CD4-positive, alpha-beta T cell treated with Interleukin-17A for 4 hours (primary cell): ENCODE results near the gene IL16.
"Not testable (repeated sequence)": the region's sequence is repeated elsewhere in the genome, so short reads cannot be mapped to it uniquely, and the experiment has no call there.

Experiments used
- DNase-seq: peaks from one replicate; pipeline ENCODE4 v3.0.0-alpha.2; 2020; ENCODE audit warnings: mixed read lengths

IL16 gene

DNA sequence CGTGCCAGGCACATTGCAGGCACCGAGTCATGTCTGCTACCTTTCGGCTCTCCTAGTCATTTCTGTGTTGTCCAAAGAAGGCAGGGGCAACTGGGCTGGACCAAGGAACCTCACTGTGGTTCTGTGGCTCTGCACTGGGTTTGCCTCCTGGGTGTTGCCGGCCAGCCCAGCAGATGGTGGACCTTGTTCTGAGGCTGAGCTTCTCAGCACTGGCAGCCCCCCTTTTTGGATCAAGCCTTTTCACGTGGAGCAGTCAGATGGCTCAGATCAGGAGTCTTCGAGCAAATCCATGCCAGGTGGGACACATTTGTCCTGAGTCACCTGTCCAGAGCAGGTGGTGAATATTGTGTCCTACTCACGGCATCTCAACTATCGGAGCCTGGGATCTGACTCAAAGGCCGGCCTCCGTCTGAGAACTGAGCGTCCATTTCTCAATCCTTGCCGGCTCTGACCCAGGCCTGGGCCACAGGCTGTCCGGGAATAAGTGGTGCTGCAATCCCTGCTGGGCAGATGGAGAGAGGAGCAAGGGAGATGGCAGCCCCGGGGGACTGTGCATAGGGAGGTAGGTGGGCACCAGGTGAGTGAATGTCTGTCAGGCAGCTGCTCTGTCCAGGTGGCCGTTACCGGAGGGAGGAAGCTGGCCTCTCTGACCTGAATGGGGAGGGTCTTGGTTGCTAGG is at the start of gene IL16:
Gene IL16 (plus strand): TSS at position 304 of the 679 bp plus-strand sequence. CDS start 28,521 bp downstream, outside the sequence.
- DNase-seq: no peak

DNA sequence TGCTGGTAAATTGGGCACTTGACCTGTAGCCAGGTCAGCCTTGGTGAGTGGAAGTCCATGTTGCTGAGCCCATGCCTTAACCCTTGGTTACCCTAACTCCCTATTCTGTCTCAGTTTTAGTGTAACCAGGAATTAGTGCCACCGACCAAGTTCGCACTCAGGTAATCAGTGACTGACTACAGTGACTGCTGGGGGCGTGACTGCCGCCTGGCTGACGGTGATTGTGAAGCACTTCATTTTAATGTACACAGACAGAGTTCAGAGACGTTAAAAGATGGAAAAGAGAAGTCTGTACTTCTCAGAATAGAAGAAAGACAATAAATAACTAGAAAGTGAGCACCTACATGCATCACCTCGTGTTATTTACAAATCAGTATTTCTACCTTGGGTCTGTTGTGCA is 45.3 kb upstream of the IL16 start:
- DNase-seq: no peak

DNA sequence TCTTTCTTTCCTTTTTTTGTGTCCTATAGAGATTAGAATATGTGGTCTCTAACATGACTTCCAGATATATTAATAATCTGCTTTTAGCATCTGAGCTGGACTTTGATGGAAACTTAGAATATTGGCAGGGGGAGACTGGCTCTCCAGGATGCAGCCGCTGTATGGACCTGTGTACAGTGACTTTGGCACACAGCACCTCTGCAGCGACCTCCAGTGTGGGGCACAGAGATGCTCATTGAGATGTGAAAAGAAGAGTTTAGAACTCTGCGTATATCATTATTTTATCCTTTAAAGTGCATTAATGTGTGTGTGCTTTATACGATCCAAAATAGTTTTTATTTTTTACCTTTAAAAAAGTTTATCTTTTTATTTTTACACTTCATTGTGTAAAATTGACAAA is 44.3 kb upstream of the IL16 start:
- no peak for DNase-seq

DNA sequence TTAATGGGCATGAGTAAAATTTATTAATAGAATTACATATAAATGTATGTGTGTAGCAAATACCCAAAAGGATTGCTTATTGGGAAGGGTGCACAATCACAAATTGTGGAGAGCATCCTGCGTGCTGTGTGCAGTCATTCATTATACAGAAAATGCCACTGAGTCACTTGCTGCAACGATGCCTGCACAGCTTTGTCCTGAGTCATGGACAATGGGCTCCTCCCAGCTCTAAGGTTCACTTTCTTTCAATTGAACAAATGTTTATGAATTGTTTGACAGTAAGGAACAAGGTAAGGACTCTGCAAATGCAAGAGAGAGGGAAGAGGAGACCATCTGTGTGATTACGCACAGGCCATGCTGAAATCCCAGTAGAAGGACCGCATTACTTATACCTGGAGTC is 43.9 kb upstream of the IL16 start:
- DNase-seq: no peak

DNA sequence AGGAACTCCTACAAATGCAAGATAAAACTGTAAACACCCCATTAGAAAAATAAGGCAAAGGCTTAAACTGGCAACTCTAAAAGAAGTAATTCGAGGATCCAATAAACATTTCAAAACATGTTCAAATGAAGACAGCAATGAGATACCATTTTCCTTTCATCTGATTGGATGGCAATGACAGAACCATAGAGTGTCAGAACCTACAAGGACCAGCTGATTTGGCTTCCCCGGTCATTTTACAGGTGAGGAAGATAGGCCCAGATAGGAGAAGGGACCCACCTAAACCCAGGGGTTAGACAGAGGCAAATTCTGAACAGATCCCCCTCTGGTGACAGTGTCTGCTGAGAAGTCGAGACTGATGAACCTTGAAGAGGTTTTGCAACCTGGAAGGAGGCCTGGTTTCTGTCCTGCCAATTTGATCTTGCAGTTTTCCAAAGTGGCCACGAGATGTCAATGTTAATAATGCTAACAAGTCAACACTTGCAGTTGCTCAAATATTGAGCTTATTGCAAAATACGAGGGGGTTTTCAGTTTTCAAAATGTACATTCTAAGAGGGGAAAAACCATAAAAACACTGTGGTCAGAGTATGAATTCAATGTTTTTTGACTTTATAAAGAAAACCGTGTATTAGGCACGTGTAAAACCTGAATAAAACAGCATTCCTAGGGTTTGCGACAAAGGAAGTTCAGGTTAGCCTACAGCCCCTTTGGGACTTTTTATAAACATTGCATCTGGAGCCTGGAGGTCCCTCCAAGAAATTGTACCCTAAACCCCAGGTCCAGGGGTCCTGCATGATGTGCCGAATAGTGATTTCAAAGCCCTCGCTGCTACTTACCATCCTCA is 41.1 kb upstream of the IL16 start:
- DNase-seq: peak; percentile 19

DNA sequence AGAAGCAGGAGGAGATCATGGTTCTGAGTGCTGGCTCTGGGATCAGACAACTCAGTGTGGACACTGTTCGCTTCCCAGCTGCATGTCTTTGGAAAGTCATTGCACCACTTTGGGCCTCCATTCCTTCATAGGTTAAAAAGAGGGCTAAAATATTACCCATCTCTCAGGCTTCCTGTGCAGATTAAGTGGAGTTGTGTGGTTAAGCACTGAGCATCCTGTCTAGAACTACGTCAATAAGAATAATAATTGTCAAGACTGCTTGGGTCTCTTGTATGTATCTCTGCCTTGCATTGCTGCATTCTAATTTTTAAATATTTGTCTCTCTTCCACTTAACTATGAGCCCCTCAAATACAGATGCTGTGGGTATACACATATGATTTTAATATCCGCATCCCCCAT is 40.4 kb upstream of the IL16 start:
- DNase-seq: no peak

DNA sequence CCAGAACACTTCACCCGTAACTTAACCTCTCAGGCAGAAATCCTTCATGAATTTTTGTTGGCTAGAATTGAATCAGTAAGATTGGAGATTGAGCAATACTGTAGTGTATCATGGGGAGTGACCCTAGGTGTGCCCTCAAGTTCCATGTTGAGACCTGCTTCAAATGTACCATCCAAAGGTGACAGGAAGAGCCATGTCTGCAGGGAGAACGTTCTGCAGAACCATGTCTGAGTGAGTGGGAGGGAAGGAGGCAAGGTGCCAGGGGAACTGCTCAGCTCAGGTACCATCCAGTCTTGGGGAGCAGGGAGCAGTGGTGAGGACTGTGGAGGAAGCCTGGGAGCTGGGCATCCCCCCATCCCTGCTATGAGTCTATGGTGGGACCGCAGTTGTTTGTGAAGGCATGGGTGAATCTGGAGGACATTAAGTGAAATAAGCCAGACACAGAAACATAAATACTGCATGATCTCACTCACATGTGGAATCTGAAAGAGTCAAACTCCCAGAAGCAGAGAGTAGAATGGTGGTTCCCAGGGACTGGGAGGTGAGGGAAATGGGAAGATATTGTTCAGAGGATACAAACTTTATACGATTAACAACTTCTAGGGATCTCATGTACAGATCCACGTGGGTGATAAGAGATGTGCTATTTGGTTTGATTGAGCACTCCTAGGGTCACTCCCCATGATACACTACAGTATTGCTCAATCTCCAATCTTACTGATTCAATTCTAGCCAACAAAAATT is 39.3 kb upstream of the IL16 start:
- no peak for DNase-seq

DNA sequence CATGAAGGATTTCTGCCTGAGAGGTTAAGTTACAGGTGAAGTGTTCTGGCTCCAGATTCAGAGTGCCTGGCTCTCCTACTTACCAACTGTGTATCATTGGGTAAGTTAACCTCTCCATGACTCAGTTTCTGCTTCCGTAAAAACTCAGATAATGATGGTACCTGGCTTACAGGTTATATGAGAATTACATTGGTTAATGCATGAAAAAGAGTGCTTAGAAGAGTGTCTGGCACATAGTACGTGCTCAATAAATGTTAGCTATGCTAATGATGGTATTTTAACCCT is 38.8 kb upstream of the IL16 start:
- no peak for DNase-seq

DNA sequence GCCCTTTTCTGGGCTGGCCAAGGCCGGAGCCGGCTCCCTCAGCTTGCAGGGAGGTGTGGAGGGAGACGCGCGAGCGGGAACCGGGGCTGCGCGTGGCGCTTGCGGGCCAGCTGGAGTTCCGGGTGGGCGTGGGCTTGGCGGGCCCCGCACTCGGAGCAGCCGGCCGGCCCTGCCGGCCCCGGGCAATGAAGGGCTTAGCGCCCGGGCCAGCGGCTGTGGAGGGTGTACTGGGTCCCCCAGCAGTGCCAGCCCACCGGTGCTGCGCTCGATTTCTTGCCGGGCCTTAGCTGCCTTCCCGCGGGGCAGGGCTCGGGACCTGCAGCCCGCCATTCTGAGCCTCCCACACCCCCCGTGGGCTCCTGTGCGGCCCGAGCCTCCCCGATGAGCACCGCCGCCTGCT is 38.1 kb upstream of the IL16 start:
- DNase-seq: not testable (repeated sequence)

DNA sequence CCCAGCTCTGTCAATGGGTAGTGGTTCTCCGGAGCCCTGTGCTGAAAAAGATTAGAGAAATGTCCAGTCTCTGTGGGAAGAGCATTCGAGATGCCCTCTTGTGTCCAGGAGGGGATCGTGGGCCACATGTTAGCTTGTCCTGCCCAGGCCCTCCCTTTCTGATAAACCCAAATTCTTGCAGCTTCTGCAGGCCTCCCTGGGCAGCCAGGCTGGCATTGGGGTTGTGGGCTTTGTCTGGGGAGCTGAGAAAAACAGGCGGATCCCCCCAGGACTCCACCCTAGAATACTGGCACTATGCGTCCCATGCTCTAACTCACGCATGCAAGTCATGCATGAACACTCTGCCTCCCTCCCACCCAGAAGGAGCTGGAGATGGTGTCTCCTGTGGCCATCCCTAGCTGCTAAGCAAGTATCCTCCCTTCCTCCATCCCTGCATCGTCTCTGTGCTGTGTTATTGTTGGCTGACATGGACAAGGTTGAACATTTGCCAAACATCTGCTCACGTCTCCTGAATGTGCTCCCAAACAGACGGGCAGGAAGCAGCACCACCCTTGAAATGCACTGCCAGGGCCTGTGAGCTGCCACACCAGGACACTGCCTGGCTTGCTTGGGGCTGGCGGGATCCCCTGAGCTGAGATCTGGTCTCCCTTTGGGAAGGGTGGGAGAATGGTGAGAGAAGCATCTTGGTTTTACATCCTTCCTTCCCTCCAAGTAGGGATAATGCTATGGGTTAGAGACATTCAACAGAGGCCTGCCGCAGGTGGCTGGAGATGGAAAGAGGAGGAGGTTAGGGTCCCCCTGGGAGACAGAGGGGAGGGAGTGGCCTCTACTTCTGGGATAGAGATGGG is 36.1 kb upstream of the IL16 start:
- no peak for DNase-seq

DNA sequence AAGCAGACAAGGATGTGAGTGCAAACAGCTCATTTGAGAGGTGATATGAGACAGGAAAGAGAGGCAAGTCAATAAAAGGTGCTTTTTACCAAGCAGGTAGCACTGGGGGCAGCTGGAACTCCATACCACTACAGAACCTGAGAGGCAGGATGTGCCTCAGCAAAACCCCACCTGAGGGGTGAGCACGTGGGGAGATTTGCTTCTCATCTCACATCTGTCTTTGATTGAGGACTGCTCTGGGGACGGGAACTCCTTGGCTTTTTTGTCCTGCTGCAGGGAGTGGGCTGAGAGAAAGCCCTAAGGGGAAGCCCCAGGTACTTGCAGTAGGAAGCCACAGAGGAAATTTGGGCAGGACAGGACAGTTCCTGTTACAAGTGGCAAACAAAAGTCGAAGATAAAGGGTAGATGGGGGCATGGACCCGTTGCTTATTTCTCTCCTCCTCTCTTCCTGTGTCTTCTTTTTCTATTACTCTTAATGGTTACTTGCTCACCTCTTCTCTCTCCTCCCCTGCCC is 35.5 kb upstream of the IL16 start:
- DNase-seq: no peak

DNA sequence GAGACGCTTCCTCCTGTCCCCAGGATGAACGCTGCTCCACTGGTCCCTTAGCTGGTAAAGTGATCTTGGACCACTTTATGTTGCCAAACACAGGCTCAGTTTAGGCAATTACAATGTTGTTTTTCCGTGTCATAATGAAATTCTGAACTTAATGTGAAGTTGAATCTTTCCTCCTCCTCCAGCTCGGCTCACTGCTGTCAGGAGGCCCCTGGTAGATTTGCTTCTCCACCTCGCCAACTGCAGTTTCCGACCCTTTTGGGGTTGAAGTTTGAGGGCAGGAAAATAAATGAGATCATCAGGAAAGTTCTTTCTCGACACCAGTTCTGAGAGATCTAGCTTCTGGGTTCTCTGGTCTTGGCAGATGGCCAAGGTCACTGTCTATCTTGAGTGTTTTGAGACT is 34.8 kb upstream of the IL16 start:
- DNase-seq: no peak

DNA sequence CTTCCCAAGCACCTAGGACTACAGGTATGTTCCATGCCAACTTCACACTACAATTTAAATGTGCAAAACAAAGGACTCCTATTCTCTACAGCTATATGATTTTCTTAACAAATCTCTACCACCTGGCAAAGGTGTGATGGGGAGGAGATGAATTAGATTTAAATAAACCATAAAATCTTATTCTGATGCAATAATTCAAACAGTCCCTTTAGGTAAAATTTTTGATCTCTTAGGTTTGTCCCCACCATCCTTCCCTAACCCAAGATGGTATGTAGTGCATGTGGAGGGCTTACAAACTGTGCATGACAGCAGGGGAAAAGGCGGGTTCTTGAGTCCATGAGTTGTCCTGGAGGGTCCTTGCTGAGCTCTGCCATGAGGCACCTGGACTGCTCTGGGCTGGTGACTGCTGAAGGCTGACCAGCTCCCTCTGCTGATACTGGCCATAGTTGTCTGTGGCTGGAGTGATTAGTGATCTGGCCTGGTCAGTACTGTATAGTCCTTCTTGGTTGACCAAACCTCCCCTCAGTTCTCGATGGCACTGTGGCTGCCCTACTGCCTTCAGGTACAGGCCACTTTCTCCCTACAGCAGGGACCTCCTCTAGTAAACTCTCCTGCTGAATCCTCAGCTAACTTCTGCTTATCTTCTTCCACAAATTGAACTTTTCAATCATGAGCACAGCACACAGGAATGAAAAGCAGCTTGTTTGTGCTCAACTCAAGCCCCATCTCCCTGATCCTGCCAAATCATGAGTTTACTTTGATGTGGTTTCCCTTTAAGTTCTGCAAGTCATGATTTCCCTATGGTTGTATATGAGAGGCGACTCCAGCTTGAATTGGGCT is 32.5 kb upstream of the IL16 start:
- DNase-seq: no peak

DNA sequence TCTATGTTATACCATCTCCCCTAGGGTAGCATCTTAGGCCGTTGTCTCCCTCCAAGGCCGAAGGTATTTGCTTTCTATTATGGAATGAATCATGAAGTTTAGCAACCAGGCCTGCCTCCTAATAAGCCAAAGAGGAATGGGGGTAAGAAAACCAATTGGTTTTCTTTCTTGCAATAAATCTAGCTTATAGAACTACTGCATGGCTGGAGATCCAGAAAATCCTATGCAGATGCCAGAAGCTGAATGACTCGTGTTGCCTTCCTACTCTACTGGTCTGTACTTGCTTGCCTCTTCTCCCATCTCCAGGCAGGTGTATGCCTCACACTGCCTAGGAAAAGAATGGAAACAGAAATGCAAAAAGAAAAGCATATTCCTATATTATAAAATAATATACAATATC is 31.1 kb upstream of the IL16 start:
- no peak for DNase-seq

DNA sequence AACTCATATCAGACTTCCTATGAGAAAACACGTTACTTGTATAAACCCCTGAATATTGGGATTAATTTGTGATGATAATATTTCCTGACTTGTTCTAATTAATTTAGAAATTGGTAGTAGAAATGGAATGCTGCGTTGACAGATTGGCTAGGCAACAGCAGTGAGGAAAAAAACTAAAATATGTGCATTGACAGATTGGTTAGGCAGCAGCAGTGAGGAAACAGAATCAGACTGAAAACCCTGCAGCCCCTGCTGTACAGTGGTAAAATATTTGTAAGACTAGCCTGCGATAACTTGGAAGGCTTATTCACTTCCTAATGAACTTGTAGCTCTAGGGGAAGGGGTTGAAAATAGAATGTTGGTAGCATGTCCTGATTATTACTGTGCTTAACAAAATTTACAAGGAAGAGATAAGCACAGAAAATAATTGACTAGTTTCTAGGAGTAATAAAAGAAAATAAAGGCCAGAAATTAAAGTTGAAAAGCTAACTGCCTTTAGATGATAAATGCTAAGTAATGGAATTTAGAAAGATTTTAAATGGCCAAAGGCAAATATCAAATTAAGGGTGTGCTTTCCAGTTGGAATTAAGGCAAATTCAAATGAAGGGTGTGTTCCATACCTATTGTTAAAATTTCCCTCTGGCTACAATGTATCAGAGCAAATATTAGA is 29.9 kb upstream of the IL16 start:
- no peak for DNase-seq

DNA sequence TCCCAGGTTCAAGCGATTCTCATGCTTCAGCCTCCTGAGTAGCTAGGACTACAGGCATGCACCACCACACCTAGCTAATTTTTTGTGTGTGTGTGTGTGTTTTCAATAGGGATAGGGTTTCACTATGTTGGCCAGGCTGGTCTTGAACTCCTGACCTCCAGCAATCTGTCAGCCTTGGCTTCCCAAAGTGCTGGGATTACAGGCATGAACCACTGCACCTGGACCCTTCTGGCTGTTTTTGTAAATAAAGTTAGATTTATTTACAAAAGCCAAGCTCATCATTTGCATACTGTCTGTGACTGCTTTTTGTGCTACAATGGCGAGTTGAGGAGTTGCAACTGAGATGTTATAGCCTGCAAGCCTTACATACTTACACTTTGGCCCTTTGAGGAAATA is 28.6 kb upstream of the IL16 start:
- no peak for DNase-seq

DNA sequence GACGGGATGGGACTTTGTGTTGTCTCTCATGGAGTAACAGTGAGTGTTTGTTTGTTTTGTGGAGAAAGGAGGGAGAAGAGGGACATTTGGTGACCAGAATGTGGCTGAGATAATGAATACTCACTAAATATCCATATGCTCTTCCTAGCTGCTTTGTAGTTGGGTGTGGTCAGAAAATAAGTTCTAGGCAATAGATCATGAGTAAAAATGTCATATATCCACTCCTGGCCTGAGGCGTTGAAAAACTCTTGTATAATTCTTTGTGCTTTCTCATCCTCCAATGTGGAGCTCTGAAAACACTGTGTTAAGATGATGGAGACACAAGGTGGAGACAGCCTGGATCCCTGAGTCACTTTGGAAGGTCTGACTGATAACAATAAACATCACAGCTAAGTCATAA is 28.0 kb upstream of the IL16 start:
- no peak for DNase-seq

DNA sequence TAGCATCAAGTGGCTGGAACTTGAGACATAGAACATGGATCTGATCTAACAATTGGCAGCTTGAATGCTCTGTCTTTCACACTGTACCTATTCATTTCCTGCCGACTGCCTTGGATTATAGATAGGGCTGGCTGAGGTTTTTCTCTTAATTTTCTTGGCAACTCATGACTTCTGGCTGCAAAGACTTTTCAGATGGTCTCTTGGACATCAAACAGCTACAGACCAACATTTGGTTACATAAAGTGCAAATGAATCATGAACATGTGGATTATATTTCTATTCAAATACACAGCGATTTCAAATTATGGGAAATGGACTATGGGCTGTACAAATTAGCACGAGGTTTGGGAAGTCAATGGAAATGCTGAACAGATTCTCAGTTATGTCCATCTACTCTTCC is 26.2 kb upstream of the IL16 start:
- DNase-seq: no peak

DNA sequence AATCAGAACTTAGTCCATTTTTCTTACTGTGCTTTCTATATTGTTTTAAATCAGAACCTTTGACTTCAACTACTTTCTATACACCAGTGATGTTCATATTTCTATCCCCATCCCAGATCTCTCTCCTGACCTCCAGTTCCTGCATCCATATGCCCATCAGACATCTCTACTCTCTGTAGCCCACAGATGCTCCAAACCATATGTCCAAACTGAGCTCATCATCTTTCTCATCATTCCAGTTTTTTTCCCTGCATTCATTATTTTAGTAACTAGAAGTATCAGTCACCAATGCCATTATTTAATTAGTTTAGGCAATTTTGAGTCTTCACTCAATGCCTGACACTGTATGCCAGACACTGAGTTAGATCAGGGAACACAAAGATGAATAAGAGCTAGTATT is 25.4 kb upstream of the IL16 start:
- no peak for DNase-seq

DNA sequence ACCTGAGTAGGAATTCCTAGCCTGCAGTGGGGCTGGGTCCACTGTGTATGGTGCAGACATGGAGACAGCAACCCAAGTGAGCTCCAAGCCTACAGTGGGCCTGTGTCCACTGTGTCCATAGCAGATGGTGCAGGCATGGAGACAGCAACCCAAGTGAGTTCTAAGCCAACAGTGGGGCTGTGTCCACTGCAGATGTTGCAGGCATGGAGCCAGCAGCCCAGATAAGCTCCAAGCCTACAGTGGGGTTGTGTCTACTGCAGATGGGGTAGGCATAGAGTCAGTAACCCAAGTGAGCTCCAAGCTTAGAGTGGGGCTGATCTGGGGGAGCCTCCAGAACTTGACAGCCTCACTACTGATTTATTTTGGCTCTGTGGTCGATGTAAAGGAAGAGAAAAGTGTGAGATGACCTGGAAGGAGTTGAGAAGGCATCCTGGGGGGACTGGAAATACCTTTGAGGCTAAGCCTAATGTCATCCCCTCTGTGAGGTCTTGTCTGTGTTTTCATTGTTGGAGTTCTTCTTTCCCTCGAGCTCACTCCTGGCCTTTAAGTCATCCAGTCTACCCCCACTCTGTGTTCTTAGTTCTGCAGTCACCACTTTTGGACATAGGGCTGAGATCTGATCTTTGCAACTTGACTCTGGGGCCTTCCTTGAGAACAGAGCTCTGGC is 22.4 kb upstream of the IL16 start:
- DNase-seq: no peak
